ENCODE data around the gene BAIAP2.

BAIAP2 gene

GRCh38 chr17:81036197-81036941 lies 1.4 kb downstream of the BAIAP2 start:
- DNase-seq (ENCODE audit: low read depth, low spot score): no peak

GRCh38 chr17:81037026-81037797 lies 2.3 kb downstream of the BAIAP2 start:
- DNase-seq (ENCODE audit: low read depth, low spot score): no peak

DNA sequence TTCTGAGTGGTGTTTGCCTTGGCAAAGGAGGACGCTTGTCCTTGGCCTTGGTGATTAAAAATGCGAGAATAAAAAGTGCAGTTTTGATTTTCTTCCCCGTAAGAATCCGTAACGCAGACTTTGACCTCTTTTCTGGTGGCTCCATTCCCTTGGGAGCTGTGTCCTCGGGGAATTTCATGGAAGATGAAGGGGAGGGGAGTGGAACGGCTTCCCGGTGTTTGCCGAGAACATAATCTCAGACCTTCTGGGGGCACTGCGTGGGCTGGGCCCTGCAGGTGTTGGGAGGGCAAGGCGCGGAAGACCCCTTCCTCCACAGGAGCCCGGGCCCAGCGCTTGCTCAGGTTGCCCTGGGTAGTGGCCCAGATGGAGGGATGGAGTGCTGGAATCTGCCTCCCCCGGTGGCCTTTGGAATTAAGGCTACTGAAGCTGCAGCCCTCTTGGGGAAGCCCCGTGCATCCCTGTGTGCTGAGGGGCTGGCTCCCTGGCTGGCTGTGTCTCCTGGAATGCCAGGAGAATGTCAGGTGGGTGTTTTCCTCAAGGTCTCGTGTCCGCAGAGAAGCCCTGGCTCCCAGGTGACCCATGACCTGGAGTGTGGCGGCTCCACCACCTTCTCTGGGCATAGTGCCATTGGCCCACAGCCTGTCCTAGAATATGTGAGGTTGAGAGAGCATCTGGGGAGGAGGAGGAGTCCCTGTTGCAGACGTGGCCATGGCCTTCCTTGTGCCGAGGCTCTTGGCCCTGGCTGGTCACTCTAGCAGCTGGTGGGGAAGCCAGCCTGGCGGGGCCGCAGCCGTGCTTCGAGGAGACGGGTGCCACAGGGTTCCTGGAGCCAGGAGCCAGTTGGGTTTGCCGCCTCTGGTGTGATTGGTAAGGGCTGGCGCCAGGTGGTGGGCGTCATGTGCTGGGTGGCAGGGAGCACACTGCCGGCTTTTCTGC lies 3.1 kb downstream of the BAIAP2 start:
- DNase-seq (ENCODE audit: low read depth, low spot score): no peak

GRCh38 chr17:81039096-81039495 lies 4.1 kb downstream of the BAIAP2 start:
- DNase-seq (ENCODE audit: low read depth, low spot score): no peak

GRCh38 chr17:81039854-81040758 lies 5.2 kb downstream of the BAIAP2 start:
- no peak for DNase-seq (ENCODE audit: low read depth, low spot score)

DNA sequence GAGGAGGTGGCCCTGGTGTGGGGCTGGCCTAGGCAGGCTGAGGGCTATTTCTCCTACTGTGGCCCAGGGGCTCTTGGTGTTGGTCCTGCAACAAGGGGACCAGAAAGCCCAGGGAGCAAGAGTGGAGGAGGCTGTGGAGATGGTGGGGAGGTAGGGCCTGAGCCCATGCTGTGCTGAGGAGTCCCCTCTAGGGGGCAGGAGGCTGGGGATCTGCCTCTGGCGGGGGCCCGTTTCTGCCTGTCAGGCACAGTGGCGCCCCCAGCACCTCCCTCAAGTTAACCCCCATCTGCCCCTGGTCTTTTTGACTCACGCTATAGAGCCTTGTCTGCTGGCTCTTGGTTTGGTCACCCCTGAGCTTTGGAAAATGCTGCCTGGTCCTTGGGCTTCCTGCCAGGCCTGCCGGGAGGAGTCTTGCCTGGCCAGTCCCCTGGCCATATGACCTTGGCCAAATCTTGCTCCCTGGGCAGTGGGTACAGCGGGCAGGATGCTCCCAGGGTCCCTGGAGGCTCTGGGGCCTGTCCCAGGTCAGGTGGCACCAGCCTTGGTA lies 5.9 kb downstream of the BAIAP2 start:
- DNase-seq (ENCODE audit: low read depth, low spot score): no peak

- no peak for DNase-seq (ENCODE audit: low read depth, low spot score)
These were observed 7.7 kb downstream of the BAIAP2 start for GRCh38 chr17:81042606-81043005.

GRCh38 chr17:81043319-81043724 lies 8.4 kb downstream of the BAIAP2 start:
- DNase-seq (ENCODE audit: low read depth, low spot score): no peak

GRCh38 chr17:81043725-81044427 lies 8.9 kb downstream of the BAIAP2 start:
- no peak for DNase-seq (ENCODE audit: low read depth, low spot score)

DNA sequence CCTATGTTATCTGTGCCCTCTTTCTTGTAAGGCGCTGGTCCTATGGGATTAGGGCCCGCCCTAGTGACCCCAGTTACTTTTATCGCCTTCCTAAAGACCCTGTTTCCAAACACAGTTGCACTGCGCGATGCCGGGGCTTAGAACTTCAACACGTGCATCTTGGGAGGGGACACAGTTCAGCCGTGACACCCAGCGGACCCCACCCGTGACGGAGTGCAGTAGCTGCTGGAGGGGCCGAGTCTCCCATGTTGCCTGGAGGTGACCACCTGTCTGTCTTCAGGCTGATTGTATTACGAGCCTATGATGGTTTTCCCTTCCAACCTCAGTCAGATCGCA lies 9.4 kb downstream of the BAIAP2 start:
- DNase-seq (ENCODE audit: low read depth, low spot score): no peak

- no peak for DNase-seq (ENCODE audit: low read depth, low spot score)
These were observed 10.0 kb downstream of the BAIAP2 start for GRCh38 chr17:81044764-81045589.

DNA sequence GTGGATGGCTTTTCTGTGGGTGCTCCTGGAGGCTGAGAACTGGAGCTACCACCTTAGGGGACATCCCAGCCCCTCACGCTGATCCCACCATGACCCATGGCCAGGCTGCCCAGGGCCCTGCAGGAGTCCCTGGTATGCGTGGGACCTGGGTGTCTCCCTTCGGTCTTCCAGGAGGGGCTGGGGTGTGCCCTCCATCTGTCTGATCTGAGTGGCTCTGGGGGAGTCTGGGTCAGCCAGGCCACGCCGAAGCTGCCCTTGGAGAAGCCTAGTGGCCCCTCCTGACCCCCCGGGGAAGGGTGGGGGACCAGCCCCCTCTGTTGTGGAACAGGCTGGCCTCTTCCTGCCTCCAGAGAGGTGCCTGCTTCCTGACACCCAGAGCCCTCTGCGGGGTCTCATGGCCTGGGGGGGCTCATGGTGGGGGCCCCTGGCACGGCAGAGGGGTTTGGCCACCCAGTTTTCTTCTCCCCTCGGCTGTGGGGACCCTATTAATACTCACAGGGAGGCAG lies 10.7 kb downstream of the BAIAP2 start:
- no peak for DNase-seq (ENCODE audit: low read depth, low spot score)

- DNase-seq (ENCODE audit: low read depth, low spot score): no peak
These were observed 11.3 kb downstream of the BAIAP2 start for GRCh38 chr17:81046132-81046769.

- no peak for DNase-seq (ENCODE audit: low read depth, low spot score)
These were observed 11.9 kb downstream of the BAIAP2 start for GRCh38 chr17:81046770-81047359.

GRCh38 chr17:81048827-81049371 lies 13.9 kb downstream of the BAIAP2 start:
- no peak for DNase-seq (ENCODE audit: low read depth, low spot score)

GRCh38 chr17:81049372-81049911 lies 14.5 kb downstream of the BAIAP2 start:
- DNase-seq (ENCODE audit: low read depth, low spot score): no peak

- no peak for DNase-seq (ENCODE audit: low read depth, low spot score)
These were observed 15.1 kb downstream of the BAIAP2 start for GRCh38 chr17:81049973-81050551.
